T-cell (primary cell): Measurements from ENCODE around the gene ADAM11. TPM values are rescaled to one million over a fixed set of nuclear protein-coding genes. Genes with fewer than 3 reads are reported as not detected.

ENCODE experiments used
- ATAC-seq, 4 experiments: fragments of 200-7000 bp in 3 of 4; fragments of 150-1000 bp in 1 of 4; cut with Tn5 transposase; replicated peaks in 1 of 4; 1 replicate in 3 of 4; 2 replicates in 1 of 4; pipeline ENCODE4 v1.10.0; 2021; ENCODE audit warnings: moderate library complexity in 3 of 4, mild to moderate bottlenecking in 2 of 4, moderate number of reproducible peaks in 1 of 4
- CTCF ChIA-PET, 2 donors: fragments of 300-600 bp; sonication (Branson Sonifier 250); formaldehyde crosslinking; loops; one replicate each; lab custom pipeline; 2022; ENCODE audit warnings: antibody characterized with exemption in 2 of 2; lab: Charles Lee
- POLR2A ChIA-PET, 2 donors: fragments of 300-600 bp; sonication (Branson Sonifier 250); formaldehyde crosslinking; loops; one replicate each; lab custom pipeline; 2022; ENCODE audit warnings: antibody characterized with exemption in 2 of 2; lab: Charles Lee
- DNase-seq, 35 experiments: peaks; one replicate each; pipeline versions ENCODE4 v3.0.0 to v3.0.0-alpha.2; 2013 to 2023
- H3K27ac ChIP-seq: one replicate; pipeline ENCODE4 v1.5.1; 2013; ENCODE audit warnings: low read length
- H3K27me3 ChIP-seq, 2 experiments: replicated peaks in 1 of 2; 1 replicate in 1 of 2; 2 replicates in 1 of 2; pipeline versions ENCODE4 v1.6.1 to v1.7.0; 2013; ENCODE audit warnings: low read length in 1 of 2, mixed read lengths in 1 of 2; ENCODE audit not compliant: control insufficient read depth in 2 of 2, insufficient read depth in 2 of 2; ENCODE audit errors: extremely low read depth in 1 of 2
- H3K36me3 ChIP-seq, 2 donors: 1 replicate in 1 of 2; 2 replicates in 1 of 2; pipeline versions ENCODE4 v1.6.1 to v1.7.0; 2013; ENCODE audit warnings: low read length in 1 of 2; ENCODE audit not compliant: control insufficient read depth in 2 of 2, insufficient read depth in 1 of 2; ENCODE audit errors: extremely low read depth in 1 of 2
- H3K4me1 ChIP-seq, 2 experiments: 1 replicate in 1 of 2; 2 replicates in 1 of 2; pipeline versions ENCODE4 v1.6.1 to v1.7.0; 2013; ENCODE audit warnings: low read length in 2 of 2, mixed read lengths in 1 of 2; ENCODE audit not compliant: insufficient read depth in 2 of 2, control insufficient read depth in 1 of 2; ENCODE audit errors: extremely low read depth in 1 of 2
- H3K4me3 ChIP-seq, 2 donors: 1 replicate in 1 of 2; 2 replicates in 1 of 2; pipeline versions ENCODE4 v1.5.1 to v1.7.0; 2013; ENCODE audit warnings: mild to moderate bottlenecking in 2 of 2, low read length in 1 of 2, moderate library complexity in 1 of 2; ENCODE audit not compliant: control insufficient read depth in 1 of 2; ENCODE audit errors: extremely low read depth in 1 of 2
- H3K9me3 ChIP-seq: 2 replicates; pipeline ENCODE4 v1.7.0; 2013
- H3K27ac Mint-ChIP-seq, 2 donors: one replicate each; pipeline ENCODE4 v1.8.0; 2020 to 2021; ENCODE audit warnings: mild to moderate bottlenecking in 2 of 2, mixed read lengths in 2 of 2
- H3K27me3 Mint-ChIP-seq, 2 donors: one replicate each; pipeline ENCODE4 v1.8.0; 2021 to 2022; ENCODE audit warnings: mixed read lengths in 2 of 2
- H3K36me3 Mint-ChIP-seq: one replicate; pipeline ENCODE4 v1.8.0; 2021; ENCODE audit warnings: mixed read lengths
- H3K4me1 Mint-ChIP-seq, 3 donors: one replicate each; pipeline ENCODE4 v1.8.0; 2020 to 2022; ENCODE audit warnings: mixed read lengths in 3 of 3, mild to moderate bottlenecking in 1 of 3
- H3K4me3 Mint-ChIP-seq, 3 donors: one replicate each; pipeline ENCODE4 v1.8.0; 2020 to 2022; ENCODE audit warnings: mild to moderate bottlenecking in 3 of 3, mixed read lengths in 3 of 3, moderate library complexity in 3 of 3
- H3K9me3 Mint-ChIP-seq, 3 donors: one replicate each; pipeline ENCODE4 v1.8.0; 2020 to 2022; ENCODE audit warnings: mixed read lengths in 3 of 3
- WGBS: methylation state at CpG from one replicate; pipeline ENCODE4 v1.1.5; 2013; ENCODE audit warnings: missing lambda C conversion rate; ENCODE audit not compliant: insufficient coverage; 5-methylcytosine and 5-hydroxymethylcytosine counted together
- total RNA-seq, 35 experiments: library from RNA in 6 of 35; stranded (reverse) in 6 of 35; fragments of 120-200 nt in 1 of 35; gene quantifications; one replicate each; pipeline versions ENCODE4 v1.2.1 to v1.2.4 and lab custom pipeline; 2013 to 2026

The ADAM11 gene
- total RNA-seq, 5 donors from 2014 or later (not counting 1 experiment from before 2014, with no cell fraction given), result 0.43 to 1.0 (median 0.68) TPM

DNA sequence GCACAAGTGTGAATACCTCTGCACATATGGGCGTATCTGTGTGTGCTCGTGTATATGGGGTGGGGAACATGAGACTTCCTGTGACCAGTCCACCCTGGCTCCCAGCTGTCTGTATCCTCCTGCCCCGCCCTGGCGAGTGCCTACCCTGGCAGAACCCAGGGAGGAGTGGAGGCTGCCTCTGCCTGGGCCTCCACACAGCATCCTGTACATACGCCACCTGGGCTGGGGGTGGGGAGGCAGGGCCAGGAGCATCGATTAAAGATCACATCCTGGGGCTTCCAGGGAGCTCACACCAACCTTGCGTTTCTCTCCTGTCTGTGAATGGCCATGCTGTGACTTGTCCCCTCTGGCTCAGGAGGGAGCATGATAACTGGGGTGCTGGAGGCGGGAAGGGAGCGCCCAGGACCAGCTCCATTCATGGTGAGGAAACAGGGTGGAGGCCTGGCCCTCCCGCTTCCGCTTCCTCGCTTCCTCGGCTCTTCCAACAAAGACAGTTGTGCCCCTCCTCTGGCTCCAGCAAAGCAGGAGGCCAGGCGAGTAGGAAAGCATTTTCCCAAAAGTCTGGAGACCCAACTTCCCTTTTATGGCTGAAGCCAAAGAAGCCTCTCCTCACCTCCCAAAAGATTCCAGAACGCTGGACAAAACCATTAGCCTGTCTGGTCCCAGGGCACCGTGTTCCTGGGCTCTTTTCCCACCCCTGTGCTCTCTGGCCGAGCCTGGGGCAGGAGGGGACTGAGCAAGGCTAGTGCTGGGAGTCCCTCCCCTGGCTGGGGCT lies 22.9 kb downstream of the ADAM11 start:
- ATAC-seq (no peak), DNase-seq (no peak)
- H3K27ac Mint-ChIP-seq, result no peak overlapping the region
- WGBS, result 84% methylated on average over 11 of the region's 17 CpGs
- CTCF ChIA-PET, result interaction anchor here (0.5 to 0.9 kb wide), 3 partner anchors 12 to 268 kb away, joined by 3 to 5 read pairs (median 3); no protein-coding TSS in a partner anchor
- H3K4me3 Mint-ChIP-seq, result no peak overlapping the region
- peaks cover 4 to 13% of the 10 kb centered on the region in 2 experiments for H3K4me1 ChIP-seq
- POLR2A ChIA-PET, result no interaction called here
- H3K27ac ChIP-seq, result no peak overlapping the region
- no peaks in the 10 kb centered on the region for H3K9me3 ChIP-seq
- H3K36me3 Mint-ChIP-seq, result no peaks in the 10 kb centered on the region
- no peaks in the 10 kb centered on the region for H3K36me3 ChIP-seq
- peaks cover 0 to 53% of the 10 kb centered on the region in 2 experiments for H3K27me3 ChIP-seq
- peaks cover 0 to 7% of the 10 kb centered on the region in 2 donors for H3K27me3 Mint-ChIP-seq
- H3K4me1 Mint-ChIP-seq, result peaks cover 0 to 7% (median 3%) of the 10 kb centered on the region in 3 donors
- H3K9me3 Mint-ChIP-seq, result no peaks in the 10 kb centered on the region
- no peak overlapping the region for H3K4me3 ChIP-seq

- ChIA-PET POLR2A (no interaction called here), CTCF (interaction anchor here (0.5 to 0.9 kb wide), 3 partner anchors 12 to 269 kb away, joined by 3 to 5 read pairs (median 3); no protein-coding TSS in a partner anchor)
- Mint-ChIP-seq H3K9me3 (no peaks in the 10 kb centered on the region), H3K27me3 (peaks cover 0 to 9% of the 10 kb centered on the region in 2 donors), H3K36me3 (no peaks in the 10 kb centered on the region), H3K27ac (no peak overlapping the region), H3K4me1 (peaks cover 0 to 7% (median 3%) of the 10 kb centered on the region in 3 donors), H3K4me3 (no peak overlapping the region)
- H3K36me3 ChIP-seq, result no peaks in the 10 kb centered on the region
- H3K27ac ChIP-seq, result no peak overlapping the region
- H3K27me3 ChIP-seq, result peaks cover 0 to 46% of the 10 kb centered on the region in 2 experiments
- no peak for DNase-seq
- WGBS, result 90% methylated on average over 7 of the region's 11 CpGs
- no peak for ATAC-seq
- peaks cover 4 to 12% of the 10 kb centered on the region in 2 experiments for H3K4me1 ChIP-seq
- no peak overlapping the region for H3K4me3 ChIP-seq
- no peaks in the 10 kb centered on the region for H3K9me3 ChIP-seq
Observed at GRCh38 chr17:44782326-44782850, 23.6 kb downstream of the ADAM11 start.

GRCh38 chr17:44785921-44786320 lies 27.1 kb downstream of the ADAM11 start:
- Histone ChIP-seq H3K36me3 (no peaks in the 10 kb centered on the region), H3K27me3 (peaks cover 0 to 18% of the 10 kb centered on the region in 2 experiments), H3K27ac (no peak overlapping the region), H3K9me3 (no peaks in the 10 kb centered on the region), H3K4me3 (no peak overlapping the region), H3K4me1 (no peaks in the 10 kb centered on the region)
- H3K9me3 Mint-ChIP-seq, result no peaks in the 10 kb centered on the region
- WGBS, result 74% methylated on average over 6 of the region's 7 CpGs
- H3K4me3 Mint-ChIP-seq, result no peak overlapping the region
- DNase-seq, result no peak
- H3K36me3 Mint-ChIP-seq, result no peaks in the 10 kb centered on the region
- ATAC-seq, result no peak
- CTCF ChIA-PET, result interaction anchor here in 1 of 2 donors (0.6 to 1.3 kb wide), 2 partner anchors 12 to 123 kb away, joined by 3 read pairs; no protein-coding TSS in a partner anchor
- H3K27me3 Mint-ChIP-seq, result peaks cover 0 to 2% of the 10 kb centered on the region in 2 donors
- no peak overlapping the region for H3K27ac Mint-ChIP-seq
- POLR2A ChIA-PET, result no interaction called here
- no peaks in the 10 kb centered on the region for H3K4me1 Mint-ChIP-seq

GRCh38 chr17:44786551-44787081 lies 27.8 kb downstream of the ADAM11 start:
- Mint-ChIP-seq H3K36me3 (no peaks in the 10 kb centered on the region), H3K27ac (no peak overlapping the region), H3K9me3 (no peaks in the 10 kb centered on the region), H3K4me1 (no peaks in the 10 kb centered on the region), H3K4me3 (no peak overlapping the region), H3K27me3 (peaks cover 0 to 2% of the 10 kb centered on the region in 2 donors)
- ChIA-PET POLR2A (no interaction called here), CTCF (interaction anchor here in 1 of 2 donors (1.3 kb wide), 1 partner anchor 11 kb away, joined by 3 read pairs; no protein-coding TSS in a partner anchor)
- DNase-seq (no peak), ATAC-seq (no peak)
- Histone ChIP-seq H3K4me1 (no peaks in the 10 kb centered on the region), H3K36me3 (no peaks in the 10 kb centered on the region), H3K9me3 (no peaks in the 10 kb centered on the region), H3K27me3 (peaks cover 0 to 11% of the 10 kb centered on the region in 2 experiments), H3K4me3 (no peak overlapping the region), H3K27ac (no peak overlapping the region)
- WGBS, result 77% methylated on average over 14 of the region's 16 CpGs

DNA sequence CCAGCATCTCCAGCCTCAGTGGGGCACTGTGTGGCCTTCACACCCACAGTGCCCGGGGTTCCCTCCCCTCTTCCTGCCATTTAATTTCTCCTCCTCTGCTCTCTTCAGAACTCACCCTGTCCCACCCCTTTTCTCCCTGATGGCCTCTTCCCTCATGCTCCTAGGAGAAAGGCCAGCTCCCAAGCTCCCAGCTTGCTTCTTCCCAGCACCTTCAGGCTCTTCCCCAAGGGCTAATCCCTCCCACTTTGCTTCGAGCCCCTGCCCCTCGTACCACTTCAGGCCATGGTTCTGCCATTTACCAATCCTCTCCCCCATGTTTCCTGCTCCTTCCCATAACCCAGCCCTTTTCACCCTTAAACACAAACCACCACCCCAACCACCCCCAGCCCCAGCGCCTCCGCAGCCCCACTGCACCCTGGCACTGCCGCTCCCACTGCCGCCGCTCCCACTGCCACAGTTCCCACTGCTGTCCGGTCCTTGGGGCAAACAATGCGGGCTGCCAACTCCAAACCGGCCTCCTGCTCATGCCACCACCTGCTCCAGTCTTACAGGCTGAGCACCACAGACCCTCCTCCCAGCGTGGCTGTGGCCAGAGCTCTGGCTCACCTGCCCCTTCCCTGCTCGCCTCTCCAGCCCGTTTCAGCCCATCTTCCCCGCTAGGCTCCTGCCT lies 28.6 kb downstream of the ADAM11 start:
- Histone ChIP-seq H3K27ac (no peak overlapping the region), H3K4me1 (no peaks in the 10 kb centered on the region), H3K9me3 (no peaks in the 10 kb centered on the region), H3K27me3 (peaks cover 0 to 8% of the 10 kb centered on the region in 2 experiments), H3K36me3 (no peaks in the 10 kb centered on the region), H3K4me3 (no peak overlapping the region)
- Mint-ChIP-seq H3K4me3 (no peak overlapping the region), H3K27ac (no peak overlapping the region), H3K9me3 (no peaks in the 10 kb centered on the region), H3K36me3 (no peaks in the 10 kb centered on the region), H3K27me3 (peaks cover 0 to 2% of the 10 kb centered on the region in 2 donors), H3K4me1 (no peaks in the 10 kb centered on the region)
- CTCF ChIA-PET, result interaction anchor here in 1 of 2 donors (1.3 kb wide), 1 partner anchor 10 kb away, joined by 3 read pairs; no protein-coding TSS in a partner anchor
- ATAC-seq (no peak), DNase-seq (no peak)
- POLR2A ChIA-PET, result no interaction called here
- 88% methylated on average over 15 of the region's 15 CpGs for whole genome bisulfite sequencing

GRCh38 chr17:44788139-44788538 lies 29.4 kb downstream of the ADAM11 start:
- Histone ChIP-seq H3K9me3 (no peaks in the 10 kb centered on the region), H3K4me3 (no peak overlapping the region), H3K27me3 (peaks cover 0 to 5% of the 10 kb centered on the region in 2 experiments), H3K27ac (no peak overlapping the region), H3K4me1 (no peaks in the 10 kb centered on the region), H3K36me3 (no peaks in the 10 kb centered on the region)
- Mint-ChIP-seq H3K36me3 (no peaks in the 10 kb centered on the region), H3K27ac (no peak overlapping the region), H3K4me3 (no peak overlapping the region), H3K4me1 (no peaks in the 10 kb centered on the region), H3K27me3 (peaks cover 0 to 2% of the 10 kb centered on the region in 2 donors), H3K9me3 (no peaks in the 10 kb centered on the region)
- WGBS, result 91% methylated on average over 5 of the region's 7 CpGs
- CTCF ChIA-PET, result no interaction called here
- no peak for DNase-seq
- POLR2A ChIA-PET, result no interaction called here
- no peak for ATAC-seq
